LNCaP clone FGC (cell line): ENCODE measurements around the gene GET4.

Experiments
- DNase-seq: peaks from one replicate; pipeline ENCODE4 v3.0.0-alpha.2; 2011; ENCODE audit warnings: low read depth
- H3K4me3 ChIP-seq: 2 replicates; pipeline ENCODE4 v1.5.1; 2011; ENCODE audit warnings: mild to moderate bottlenecking, low read depth, low read length, control low read depth
- CTCF ChIP-seq: IDR thresholded peaks from 2 replicates; pipeline ENCODE4 v1.5.1; 2012; ENCODE audit warnings: mild to moderate bottlenecking; ENCODE audit not compliant: control insufficient read depth, insufficient read depth; ENCODE audit errors: extremely low read depth

Gene GET4

GRCh38 chr7:899806-900205 is 23.5 kb downstream of the GET4 start:
- no peak for DNase-seq
- no peak overlapping the region for H3K4me3 ChIP-seq
- no peak for TF ChIP-seq CTCF

- no peak for TF ChIP-seq CTCF
- no peak overlapping the region for H3K4me3 ChIP-seq
- no peak for DNase-seq
These were observed 24.1 kb downstream of the GET4 start for GRCh38 chr7:900331-901040.

GRCh38 chr7:901041-901387 is 24.7 kb downstream of the GET4 start:
- TF ChIP-seq CTCF = no peak
- no peak overlapping the region for H3K4me3 ChIP-seq
- DNase-seq = no peak

- no peak for TF ChIP-seq CTCF
- H3K4me3 ChIP-seq = no peak overlapping the region
- DNase-seq = peak; percentile 59
These were observed 25.2 kb downstream of the GET4 start for GRCh38 chr7:901388-902154.

- no peak for DNase-seq
- H3K4me3 ChIP-seq = no peak overlapping the region
- no peak for TF ChIP-seq CTCF
These were observed 26.6 kb downstream of the GET4 start for GRCh38 chr7:902996-903395.

GRCh38 chr7:903921-904755 is 27.8 kb downstream of the GET4 start:
- H3K4me3 ChIP-seq = no peak overlapping the region
- DNase-seq = no peak
- TF ChIP-seq CTCF = no peak
